ENCODE data around the gene CS.
"Not testable (repeated sequence)": the region's sequence is repeated elsewhere in the genome, so short reads cannot be mapped to it uniquely, and the experiment has no call there.

The CS gene

DNA sequence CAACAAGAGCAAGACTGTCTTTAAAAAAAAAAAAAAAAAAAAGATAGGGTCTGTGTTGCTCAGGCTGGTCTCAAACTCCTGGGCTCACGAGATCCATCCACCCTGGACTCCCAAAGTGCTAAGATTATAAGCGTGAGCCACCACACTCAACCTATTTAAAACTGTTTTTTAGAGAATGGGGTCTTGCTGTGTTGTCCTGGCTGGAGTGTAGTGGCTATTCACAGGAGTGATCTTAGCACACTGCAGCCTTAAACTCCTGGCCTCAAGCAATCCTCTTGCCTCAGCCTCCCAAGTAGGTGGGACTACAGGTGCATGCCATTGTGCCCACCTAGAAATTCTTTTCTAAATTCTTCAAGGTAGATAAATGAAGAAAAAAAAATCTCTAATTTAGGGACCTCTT, 25.8 kb downstream of the CS start:
- Histone ChIP-seq H3K4me1 (ENCODE audit: control insufficient read depth, insufficient read depth, low read length) (no peaks in the 10 kb centered on the region), H3K27ac (ENCODE audit: low read depth, low read length) (no peak overlapping the region), H3K36me3 (ENCODE audit: control insufficient read depth, insufficient read depth, low read length) (peaks cover 92% of the 10 kb centered on the region), H3K27me3 (ENCODE audit: control insufficient read depth, insufficient read depth, low read length) (no peaks in the 10 kb centered on the region), H3K9ac (ENCODE audit: low read depth, low read length) (no peak overlapping the region), H3K4me3 (ENCODE audit: low read depth, low read length) (no peak overlapping the region), H3K9me3 (ENCODE audit: control insufficient read depth, insufficient read depth, low read length) (no peaks in the 10 kb centered on the region)

DNA sequence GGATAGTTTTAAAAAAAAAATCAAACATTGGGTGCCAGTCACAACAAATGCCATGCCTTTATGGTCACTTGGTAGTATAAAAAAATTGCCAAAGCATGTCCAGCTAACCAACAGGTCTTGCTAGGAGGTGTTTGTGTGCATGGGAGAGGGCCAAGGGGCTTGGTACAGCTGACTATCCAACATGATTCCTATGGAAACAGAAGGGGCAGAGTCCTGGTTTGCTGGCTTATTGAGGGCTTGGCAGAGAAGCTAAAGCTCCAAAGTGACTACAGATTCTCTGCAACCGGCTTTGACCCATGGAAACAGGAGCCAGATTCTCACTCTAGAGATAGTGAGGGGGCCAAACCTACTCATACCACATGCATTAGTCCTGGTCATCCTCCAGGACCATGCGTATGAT, 27.7 kb downstream of the CS start:
- not testable (repeated sequence) for H3K27ac ChIP-seq (ENCODE audit: low read depth, low read length); H3K9ac ChIP-seq (ENCODE audit: low read depth, low read length); H3K4me3 ChIP-seq (ENCODE audit: low read depth, low read length); H3K27me3 ChIP-seq (ENCODE audit: control insufficient read depth, insufficient read depth, low read length); H3K9me3 ChIP-seq (ENCODE audit: control insufficient read depth, insufficient read depth, low read length); H3K4me1 ChIP-seq (ENCODE audit: control insufficient read depth, insufficient read depth, low read length)
- H3K36me3 ChIP-seq (ENCODE audit: control insufficient read depth, insufficient read depth, low read length), result peaks cover 78% of the 10 kb centered on the region

DNA sequence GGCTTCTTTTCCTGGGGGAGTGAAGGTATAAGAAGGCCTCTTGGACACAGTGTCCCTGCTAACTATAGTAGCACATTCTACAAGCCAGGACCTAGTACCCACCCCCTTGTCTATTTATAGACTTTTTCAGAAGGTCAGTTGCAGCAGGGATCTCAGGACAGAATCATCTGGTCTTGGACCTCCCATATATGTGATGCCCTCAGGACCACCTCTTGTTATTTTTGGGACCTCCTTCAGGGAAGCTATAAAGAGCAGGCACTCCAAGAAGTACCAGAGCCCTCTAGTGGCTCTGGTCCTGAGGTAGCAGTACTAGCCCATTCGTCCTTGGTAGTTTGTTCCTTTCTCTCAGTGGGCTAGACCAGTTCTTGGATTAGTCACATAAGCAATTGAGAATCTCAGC, 29.1 kb downstream of the CS start:
- H3K4me3 ChIP-seq (ENCODE audit: low read depth, low read length), result no peak overlapping the region
- H3K9ac ChIP-seq (ENCODE audit: low read depth, low read length), result no peak overlapping the region
- no peaks in the 10 kb centered on the region for H3K4me1 ChIP-seq (ENCODE audit: control insufficient read depth, insufficient read depth, low read length)
- H3K27me3 ChIP-seq (ENCODE audit: control insufficient read depth, insufficient read depth, low read length), result no peaks in the 10 kb centered on the region
- H3K27ac ChIP-seq (ENCODE audit: low read depth, low read length), result no peak overlapping the region
- H3K36me3 ChIP-seq (ENCODE audit: control insufficient read depth, insufficient read depth, low read length), result peaks cover 68% of the 10 kb centered on the region
- H3K9me3 ChIP-seq (ENCODE audit: control insufficient read depth, insufficient read depth, low read length), result no peaks in the 10 kb centered on the region

DNA sequence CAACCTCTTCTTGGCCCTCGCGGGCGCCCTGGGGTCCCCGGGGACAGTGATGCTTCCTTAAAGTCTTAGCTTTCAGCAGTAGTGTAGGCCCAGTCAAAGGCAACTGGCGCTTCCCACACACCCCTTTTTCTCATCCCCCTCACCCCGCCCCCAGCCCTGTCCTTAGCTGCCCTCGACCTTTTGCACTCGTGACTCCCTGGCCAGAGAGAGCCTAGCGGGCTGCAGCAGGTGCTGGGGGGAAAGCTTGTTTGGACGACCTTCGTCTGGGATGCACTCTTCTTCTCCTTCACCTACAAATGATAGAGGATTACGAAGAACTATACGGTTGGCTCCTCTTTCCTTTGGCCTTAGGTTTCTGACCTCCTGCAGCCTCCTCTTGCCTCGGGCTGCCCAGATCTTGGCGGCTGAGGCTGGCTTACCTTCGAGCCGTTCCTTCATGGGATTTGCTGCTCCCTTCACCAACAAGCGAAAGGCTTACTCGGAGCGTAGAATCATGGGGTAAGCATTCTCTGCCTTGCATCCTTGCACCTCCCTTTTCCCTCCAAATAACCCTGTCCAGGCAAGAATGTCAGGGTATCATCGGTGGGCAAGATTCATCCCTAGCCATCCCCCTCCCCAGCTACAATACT, 32.6 kb downstream of the CS start:
- Histone ChIP-seq H3K4me1 (ENCODE audit: control insufficient read depth, insufficient read depth, low read length) (no peaks in the 10 kb centered on the region), H3K36me3 (ENCODE audit: control insufficient read depth, insufficient read depth, low read length) (peaks cover 36% of the 10 kb centered on the region), H3K4me3 (ENCODE audit: low read depth, low read length) (peak overlapping the region; percentile 85), H3K27ac (ENCODE audit: low read depth, low read length) (peak overlapping the region; percentile 96), H3K9me3 (ENCODE audit: control insufficient read depth, insufficient read depth, low read length) (no peaks in the 10 kb centered on the region), H3K9ac (ENCODE audit: low read depth, low read length) (0 out of 2 replicates have a peak overlapping the region, but pooled peaks have one; percentile 6), H3K27me3 (ENCODE audit: control insufficient read depth, insufficient read depth, low read length) (no peaks in the 10 kb centered on the region)

DNA sequence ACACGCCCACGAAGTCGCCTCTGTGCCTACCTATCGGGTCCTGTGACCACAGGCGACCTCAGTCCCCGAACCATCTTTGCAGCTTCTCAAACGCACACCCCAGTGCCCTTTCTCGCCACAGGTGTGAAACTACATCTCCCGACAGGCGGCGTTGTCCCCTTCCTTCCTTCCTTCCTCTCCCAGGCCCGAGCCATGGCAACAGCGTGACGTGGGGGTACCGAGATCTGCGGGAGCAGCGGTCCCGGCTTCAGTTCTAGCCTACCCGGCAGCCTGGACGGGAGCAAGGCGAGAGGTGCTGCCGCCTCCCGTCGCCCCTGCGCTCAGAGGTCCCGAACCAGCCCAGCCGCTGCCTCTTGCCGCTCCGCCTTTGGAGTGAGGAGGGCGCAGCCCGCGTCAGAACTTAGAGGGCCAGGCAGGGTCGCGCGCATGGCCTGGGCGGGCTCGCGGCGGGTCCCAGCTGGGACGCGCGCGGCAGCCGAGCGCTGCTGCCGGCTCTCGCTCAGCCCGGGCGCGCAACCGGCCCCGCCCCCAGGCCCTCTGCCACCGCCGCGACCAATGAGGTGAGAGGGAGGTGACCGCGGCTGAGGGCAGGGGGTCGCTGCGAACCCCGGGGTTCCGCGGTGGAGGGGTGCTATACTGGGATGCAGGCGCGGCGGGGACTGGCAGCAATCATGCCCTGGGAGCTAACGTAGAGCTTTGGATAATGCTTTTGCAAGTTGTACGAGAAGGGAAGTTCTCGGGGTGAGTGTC, 33.3 kb downstream of the CS start, which contains the start of gene COQ10A:
Gene COQ10A (plus strand): TSS at position 250 of the 750 bp plus-strand sequence. CDS start 177 bp downstream, at position 427.
- Histone ChIP-seq H3K36me3 (ENCODE audit: control insufficient read depth, insufficient read depth, low read length) (peaks cover 29% of the 10 kb centered on the region), H3K4me1 (ENCODE audit: control insufficient read depth, insufficient read depth, low read length) (no peaks in the 10 kb centered on the region), H3K9ac (ENCODE audit: low read depth, low read length) (peak within 1 kb of the TSS; percentile 80), H3K27me3 (ENCODE audit: control insufficient read depth, insufficient read depth, low read length) (no peaks in the 10 kb centered on the region), H3K9me3 (ENCODE audit: control insufficient read depth, insufficient read depth, low read length) (no peaks in the 10 kb centered on the region), H3K27ac (ENCODE audit: low read depth, low read length) (peak within 1 kb of the TSS; percentile 96), H3K4me3 (ENCODE audit: low read depth, low read length) (peak within 1 kb of the TSS; percentile 85)

DNA sequence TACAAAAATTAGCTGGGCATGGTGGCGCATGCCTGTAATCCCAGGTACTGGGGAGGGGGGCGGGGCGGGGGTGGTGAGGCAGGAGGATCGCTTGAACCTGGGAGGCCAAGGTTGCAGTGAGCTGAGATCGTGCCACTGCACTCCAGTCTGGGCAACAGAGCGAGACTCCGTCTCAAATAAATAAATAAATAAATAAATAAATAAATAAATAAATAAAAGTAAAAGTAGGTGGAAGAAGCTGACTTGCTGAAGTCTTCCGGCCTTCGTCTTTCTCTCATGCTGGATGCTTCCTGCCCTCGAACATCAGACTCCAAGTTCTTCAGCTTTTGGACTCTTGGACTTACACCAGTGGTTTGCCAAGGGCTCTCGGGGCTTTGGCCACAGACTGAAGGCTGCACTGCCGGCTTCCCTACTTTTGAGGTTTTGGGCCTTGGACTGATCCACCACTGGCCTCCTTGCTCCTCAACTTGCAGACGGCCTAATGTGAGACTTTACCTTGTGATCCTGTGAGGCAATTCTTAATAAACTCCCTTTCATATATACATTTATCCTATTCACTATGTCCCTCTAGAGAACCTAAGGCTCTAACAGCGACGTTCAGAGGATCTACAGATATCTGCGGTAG, 34.0 kb downstream of the CS start:
- H3K9me3 ChIP-seq (ENCODE audit: control insufficient read depth, insufficient read depth, low read length); H3K27me3 ChIP-seq (ENCODE audit: control insufficient read depth, insufficient read depth, low read length); H3K4me1 ChIP-seq (ENCODE audit: control insufficient read depth, insufficient read depth, low read length): not testable (repeated sequence)
- Histone ChIP-seq H3K27ac (ENCODE audit: low read depth, low read length) (peak overlapping the region; percentile 96), H3K9ac (ENCODE audit: low read depth, low read length) (peak overlapping the region; percentile 80), H3K4me3 (ENCODE audit: low read depth, low read length) (peak overlapping the region; percentile 85), H3K36me3 (ENCODE audit: control insufficient read depth, insufficient read depth, low read length) (peaks cover 22% of the 10 kb centered on the region)

DNA sequence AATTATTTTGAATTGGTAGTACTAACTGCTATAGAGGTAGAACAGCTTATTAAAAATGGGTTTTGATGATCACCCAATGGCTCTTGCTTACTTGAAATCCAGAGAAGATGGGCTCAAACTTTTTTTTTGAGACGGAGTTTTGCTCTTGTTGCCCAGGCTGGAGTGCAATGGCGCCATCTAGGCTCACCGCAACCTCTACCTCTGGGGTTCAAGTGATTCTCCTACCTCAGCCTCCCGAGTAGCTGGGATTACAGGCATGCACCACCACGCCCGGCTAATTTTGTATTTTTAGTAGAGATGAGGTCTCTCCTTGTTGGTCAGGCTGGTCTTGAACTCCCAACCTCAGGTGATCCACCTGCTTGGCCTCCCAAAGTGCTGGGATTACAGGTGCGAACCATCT, 37.2 kb downstream of the CS start:
- not testable (repeated sequence) for H3K27ac ChIP-seq (ENCODE audit: low read depth, low read length); H3K4me3 ChIP-seq (ENCODE audit: low read depth, low read length); H3K9me3 ChIP-seq (ENCODE audit: control insufficient read depth, insufficient read depth, low read length); H3K4me1 ChIP-seq (ENCODE audit: control insufficient read depth, insufficient read depth, low read length); H3K27me3 ChIP-seq (ENCODE audit: control insufficient read depth, insufficient read depth, low read length); H3K9ac ChIP-seq (ENCODE audit: low read depth, low read length); H3K36me3 ChIP-seq (ENCODE audit: control insufficient read depth, insufficient read depth, low read length)

DNA sequence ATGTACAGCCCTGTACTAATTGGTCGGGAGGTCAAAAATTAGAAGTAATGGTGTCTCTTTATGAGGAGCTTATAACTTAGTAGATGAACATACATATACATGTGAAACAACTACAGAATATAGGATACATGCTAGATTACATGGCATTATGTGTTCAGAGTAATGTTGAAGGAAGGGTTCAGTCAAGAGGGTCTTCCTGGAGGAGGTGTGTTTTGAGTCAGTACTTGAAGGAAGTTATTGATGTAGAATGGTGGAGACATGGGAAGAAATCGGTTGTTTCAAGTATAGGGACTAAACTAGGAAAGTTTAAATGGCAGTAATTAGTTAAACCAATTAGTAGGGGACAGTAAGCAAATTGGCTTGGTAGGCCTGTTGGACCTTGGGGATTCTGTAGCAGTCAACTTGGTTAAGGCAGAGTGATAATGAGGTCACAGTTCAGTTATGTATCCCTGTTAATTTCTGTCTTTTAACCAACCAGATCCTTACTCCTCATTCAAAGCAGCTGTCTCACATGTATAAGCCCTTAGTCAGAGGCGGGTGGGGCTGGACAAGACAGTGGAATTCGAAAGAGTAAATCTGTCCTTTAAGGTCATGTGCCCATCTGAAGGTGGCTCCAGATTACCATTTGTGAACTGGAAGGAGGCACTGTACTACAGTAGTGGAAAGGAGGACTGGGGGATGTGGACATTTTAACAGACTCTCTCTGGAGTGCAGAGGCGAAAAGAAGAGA, 38.5 kb downstream of the CS start:
- Histone ChIP-seq H3K36me3 (ENCODE audit: control insufficient read depth, insufficient read depth, low read length) (0 out of 2 replicates have a peak, but pooled peaks cover 3% of the 10 kb centered on the region), H3K27ac (ENCODE audit: low read depth, low read length) (no peak overlapping the region), H3K9me3 (ENCODE audit: control insufficient read depth, insufficient read depth, low read length) (no peaks in the 10 kb centered on the region), H3K9ac (ENCODE audit: low read depth, low read length) (no peak overlapping the region), H3K4me1 (ENCODE audit: control insufficient read depth, insufficient read depth, low read length) (peaks cover 10% of the 10 kb centered on the region), H3K4me3 (ENCODE audit: low read depth, low read length) (no peak overlapping the region), H3K27me3 (ENCODE audit: control insufficient read depth, insufficient read depth, low read length) (no peaks in the 10 kb centered on the region)

GRCh38 chr12:56260921-56261320, 39.2 kb downstream of the CS start:
- H3K9ac ChIP-seq (ENCODE audit: low read depth, low read length), result no peak overlapping the region
- peaks cover 17% of the 10 kb centered on the region for H3K4me1 ChIP-seq (ENCODE audit: control insufficient read depth, insufficient read depth, low read length)
- H3K27me3 ChIP-seq (ENCODE audit: control insufficient read depth, insufficient read depth, low read length), result no peaks in the 10 kb centered on the region
- H3K36me3 ChIP-seq (ENCODE audit: control insufficient read depth, insufficient read depth, low read length), result peaks cover 9% of the 10 kb centered on the region
- H3K9me3 ChIP-seq (ENCODE audit: control insufficient read depth, insufficient read depth, low read length), result no peaks in the 10 kb centered on the region
- H3K27ac ChIP-seq (ENCODE audit: low read depth, low read length), result no peak overlapping the region
- H3K4me3 ChIP-seq (ENCODE audit: low read depth, low read length), result no peak overlapping the region

DNA sequence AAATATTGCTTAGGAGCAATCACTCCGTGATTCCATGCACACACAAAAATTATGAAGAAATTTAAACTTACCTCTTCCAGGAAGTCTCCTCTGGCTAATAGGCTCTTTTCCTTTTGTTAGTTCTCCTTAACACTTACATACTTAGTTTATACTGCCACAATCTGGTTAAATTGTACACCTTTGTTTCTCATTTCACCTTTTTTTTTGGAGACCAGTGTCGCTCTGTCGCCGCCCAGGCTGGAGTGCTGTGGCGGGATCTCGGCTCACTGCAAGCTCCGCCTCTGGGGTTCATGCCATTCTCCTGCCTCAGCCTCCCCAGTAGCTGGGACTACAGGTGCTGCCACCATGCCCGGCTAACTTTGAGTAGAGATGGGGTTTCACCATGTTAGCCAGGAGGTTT, 39.8 kb downstream of the CS start:
- Histone ChIP-seq H3K27ac (ENCODE audit: low read depth, low read length) (no peak overlapping the region), H3K27me3 (ENCODE audit: control insufficient read depth, insufficient read depth, low read length) (no peaks in the 10 kb centered on the region), H3K4me3 (ENCODE audit: low read depth, low read length) (no peak overlapping the region), H3K9ac (ENCODE audit: low read depth, low read length) (no peak overlapping the region), H3K36me3 (ENCODE audit: control insufficient read depth, insufficient read depth, low read length) (peaks cover 14% of the 10 kb centered on the region), H3K9me3 (ENCODE audit: control insufficient read depth, insufficient read depth, low read length) (no peaks in the 10 kb centered on the region), H3K4me1 (ENCODE audit: control insufficient read depth, insufficient read depth, low read length) (peaks cover 17% of the 10 kb centered on the region)
